ENCODE measurements around the gene CRYBA2.

Gene CRYBA2

DNA sequence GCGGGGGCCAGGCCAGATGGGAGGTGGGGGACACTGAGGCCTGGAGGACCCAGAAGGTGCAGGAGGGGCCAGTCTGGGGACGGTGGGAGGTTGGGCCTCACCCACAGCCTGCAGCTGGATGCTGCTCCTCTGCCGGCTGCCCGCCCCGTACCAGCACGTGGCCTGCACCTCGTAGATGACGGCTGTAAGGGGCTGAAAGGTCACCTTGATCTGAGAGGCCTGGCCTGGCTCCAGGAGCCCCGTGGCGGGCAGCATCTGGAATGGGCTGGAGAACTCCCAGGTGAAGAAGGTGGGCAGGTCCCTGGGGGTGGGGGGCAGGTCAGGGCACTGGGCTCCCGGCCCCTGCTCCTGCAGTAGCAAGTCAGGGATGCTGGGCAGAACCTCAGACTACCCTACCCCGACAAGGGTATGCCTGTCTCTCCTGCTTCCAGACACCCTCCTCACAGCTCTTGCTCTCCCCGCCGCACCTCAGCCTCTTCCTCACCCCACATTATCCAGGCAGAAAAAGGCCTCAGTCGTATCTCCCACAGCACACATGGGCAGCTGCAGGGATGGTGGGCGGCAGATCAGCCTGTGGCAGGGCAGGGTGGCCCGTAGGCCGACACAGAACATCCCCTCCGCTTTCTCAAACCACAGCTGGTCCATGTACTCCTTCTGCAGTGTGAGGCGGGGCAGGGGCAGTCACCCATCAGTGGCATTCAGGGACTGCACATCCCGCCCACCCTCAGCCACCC lies 38.0 kb upstream of the CRYBA2 start:
- 89 to 90% methylated on average over 21 of the region's 21 CpGs for WGBS, 2 experiments
- Histone ChIP-seq H3K36me3 (ENCODE audit: control insufficient read depth, insufficient read depth, low read length) (no peaks in the 10 kb centered on the region), H3K9me3 (ENCODE audit: control insufficient read depth, low read length) (no peaks in the 10 kb centered on the region), H3K27ac (ENCODE audit: insufficient read depth, low read depth, low read length, poor library complexity, severe bottlenecking) (no peak overlapping the region), H3K27me3 (ENCODE audit: control insufficient read depth, insufficient read depth, low read length, poor library complexity, severe bottlenecking) (peaks cover 27% of the 10 kb centered on the region), H3K4me1 (ENCODE audit: control insufficient read depth, insufficient read depth, low read length) (no peaks in the 10 kb centered on the region), H3K4me3 (ENCODE audit: insufficient read depth, low read depth, low read length) (no peak overlapping the region)

DNA sequence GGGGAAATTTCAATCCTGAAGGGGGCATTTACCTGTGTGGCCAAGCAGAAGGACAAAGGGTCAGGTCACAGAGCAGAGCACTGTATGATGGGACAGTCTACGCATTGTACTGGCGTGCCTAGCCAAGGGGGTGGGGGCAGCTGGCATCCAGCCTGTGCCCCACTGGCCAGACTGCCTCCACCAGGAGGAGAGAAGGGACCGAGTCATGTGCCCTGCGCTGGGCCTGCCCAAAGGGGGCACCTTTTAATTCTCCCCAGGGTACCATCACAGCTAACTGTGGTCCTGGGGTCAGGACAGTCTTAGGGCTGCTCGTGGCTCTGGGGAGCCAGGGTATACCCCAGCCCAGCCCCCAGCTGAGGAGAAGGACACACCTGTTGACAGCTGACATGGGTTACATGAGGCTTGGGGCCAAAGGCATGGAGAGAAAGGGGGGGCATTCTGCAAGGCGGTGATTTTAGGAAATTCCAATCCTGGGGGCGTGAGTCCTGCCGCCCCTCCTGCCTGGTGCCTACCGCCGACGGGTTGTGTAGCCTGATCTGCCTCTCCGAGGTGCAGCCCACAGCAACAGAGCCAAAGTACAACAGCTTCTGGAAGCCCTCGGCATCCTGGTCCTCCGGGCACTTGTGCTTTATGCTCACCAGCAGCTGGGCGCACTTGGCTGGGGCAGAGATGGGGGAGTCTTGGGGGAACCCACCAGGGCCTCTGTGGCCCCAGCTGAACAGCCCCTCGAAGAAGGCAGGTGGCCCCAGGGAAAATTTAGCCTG lies 37.1 kb upstream of the CRYBA2 start:
- Histone ChIP-seq H3K27me3 (ENCODE audit: control insufficient read depth, insufficient read depth, low read length, poor library complexity, severe bottlenecking) (peaks cover 19% of the 10 kb centered on the region), H3K4me1 (ENCODE audit: control insufficient read depth, insufficient read depth, low read length) (no peaks in the 10 kb centered on the region), H3K36me3 (ENCODE audit: control insufficient read depth, insufficient read depth, low read length) (no peaks in the 10 kb centered on the region), H3K4me3 (ENCODE audit: insufficient read depth, low read depth, low read length) (no peak overlapping the region), H3K9me3 (ENCODE audit: control insufficient read depth, low read length) (no peaks in the 10 kb centered on the region), H3K27ac (ENCODE audit: insufficient read depth, low read depth, low read length, poor library complexity, severe bottlenecking) (no peak overlapping the region)
- 88 to 92% methylated on average over 16 of the region's 16 CpGs for WGBS, 2 experiments

DNA sequence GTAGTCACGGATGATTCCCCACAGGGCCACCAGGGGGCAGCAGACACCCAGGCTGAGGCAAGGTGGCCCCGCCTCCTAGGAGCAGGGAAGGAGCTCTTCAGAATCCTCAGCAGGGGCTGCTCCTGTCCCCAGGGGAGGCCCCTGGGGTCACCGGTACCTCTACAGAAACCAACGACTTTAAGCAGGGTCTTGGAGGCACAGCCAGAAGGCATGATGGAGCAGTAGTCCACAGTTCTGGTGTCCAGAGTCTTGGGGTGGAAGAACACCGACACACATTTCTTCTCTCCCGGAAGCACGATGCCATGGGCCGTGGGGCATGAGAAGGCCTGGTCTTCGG lies 36.6 kb upstream of the CRYBA2 start:
- WGBS, 2 experiments = 53% methylated on average over 9 of the region's 9 CpGs
- H3K27me3 ChIP-seq (ENCODE audit: control insufficient read depth, insufficient read depth, low read length, poor library complexity, severe bottlenecking) = peaks cover 16% of the 10 kb centered on the region

DNA sequence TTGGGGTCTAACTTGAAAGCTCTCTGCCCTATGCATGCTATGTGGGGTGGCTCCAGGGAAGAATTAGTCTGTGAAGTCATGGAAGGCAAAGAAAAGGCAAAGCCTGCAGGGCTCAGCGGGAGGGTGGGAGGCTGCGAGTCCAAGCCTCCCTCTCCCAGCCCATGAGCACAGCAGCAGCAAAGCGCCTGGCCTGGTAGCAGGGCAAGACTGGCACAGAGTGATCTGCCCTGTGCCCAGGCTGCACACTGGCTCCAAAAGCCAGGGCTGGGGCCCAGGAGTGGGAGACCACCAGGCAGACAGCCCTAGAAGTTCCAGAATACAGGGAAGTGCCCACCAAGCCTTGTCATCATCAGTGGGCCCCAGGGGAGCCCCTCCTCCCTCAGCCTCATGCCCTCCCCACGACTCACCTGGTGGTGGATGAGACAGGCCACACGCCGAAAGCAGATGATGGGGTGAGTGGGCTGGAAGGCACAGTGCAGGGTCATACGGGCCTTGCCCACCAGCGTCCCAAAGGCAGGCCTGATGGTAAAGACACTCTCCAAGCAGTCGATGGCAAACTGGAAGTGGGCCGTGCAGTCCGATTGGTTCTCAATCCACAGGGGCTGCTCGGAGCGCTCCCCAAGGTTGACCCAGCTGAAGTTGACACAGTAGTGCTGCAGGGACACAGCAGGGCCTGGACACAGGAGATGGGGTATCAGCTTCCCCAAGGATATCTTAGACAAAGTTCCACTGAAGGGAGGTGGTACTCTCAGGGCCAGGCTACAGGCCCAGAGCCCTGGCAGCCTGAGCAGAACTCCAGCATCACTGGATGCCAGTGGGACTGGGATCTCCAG lies 36.0 kb upstream of the CRYBA2 start:
- H3K36me3 ChIP-seq (ENCODE audit: control insufficient read depth, insufficient read depth, low read length) = no peaks in the 10 kb centered on the region
- H3K27ac ChIP-seq (ENCODE audit: insufficient read depth, low read depth, low read length, poor library complexity, severe bottlenecking) = no peak overlapping the region
- WGBS, 2 experiments = 76 to 77% methylated on average over 13 of the region's 13 CpGs
- H3K4me3 ChIP-seq (ENCODE audit: insufficient read depth, low read depth, low read length) = no peak overlapping the region
- no peaks in the 10 kb centered on the region for H3K9me3 ChIP-seq (ENCODE audit: control insufficient read depth, low read length)
- H3K27me3 ChIP-seq (ENCODE audit: control insufficient read depth, insufficient read depth, low read length, poor library complexity, severe bottlenecking) = peaks cover 10% of the 10 kb centered on the region
- H3K4me1 ChIP-seq (ENCODE audit: control insufficient read depth, insufficient read depth, low read length) = no peaks in the 10 kb centered on the region

More for the DNA sequence above, 36.6 kb upstream of the CRYBA2 start:
- no peaks in the 10 kb centered on the region for H3K9me3 ChIP-seq (ENCODE audit: control insufficient read depth, low read length)
- no peaks in the 10 kb centered on the region for H3K4me1 ChIP-seq (ENCODE audit: control insufficient read depth, insufficient read depth, low read length)
- H3K4me3 ChIP-seq (ENCODE audit: insufficient read depth, low read depth, low read length) = no peak overlapping the region
- no peak overlapping the region for H3K27ac ChIP-seq (ENCODE audit: insufficient read depth, low read depth, low read length, poor library complexity, severe bottlenecking)
- no peaks in the 10 kb centered on the region for H3K36me3 ChIP-seq (ENCODE audit: control insufficient read depth, insufficient read depth, low read length)

DNA sequence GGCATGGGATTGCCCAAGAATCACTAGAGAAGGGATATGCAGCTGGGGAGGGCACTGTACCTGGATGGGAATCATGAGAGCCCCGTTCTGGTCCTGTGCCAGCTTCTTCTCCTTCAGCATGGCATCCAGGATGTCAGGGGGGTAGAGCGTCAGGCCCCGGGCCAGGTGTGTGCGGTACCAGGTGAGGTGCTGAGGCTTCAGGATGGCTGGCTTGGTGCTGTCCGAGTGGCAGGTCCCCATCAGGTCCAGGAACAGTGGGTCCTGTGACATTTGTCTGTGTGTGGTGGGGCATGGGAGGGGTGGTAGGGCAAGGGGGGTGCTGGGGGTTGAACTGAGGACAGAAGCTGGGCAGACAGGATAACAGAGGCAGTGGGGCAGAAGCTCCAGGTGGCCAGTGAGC lies 34.9 kb upstream of the CRYBA2 start:
- WGBS, 2 experiments = 81 to 82% methylated on average over 5 of the region's 5 CpGs
- Histone ChIP-seq H3K27ac (ENCODE audit: insufficient read depth, low read depth, low read length, poor library complexity, severe bottlenecking) (no peak overlapping the region), H3K9me3 (ENCODE audit: control insufficient read depth, low read length) (no peaks in the 10 kb centered on the region), H3K27me3 (ENCODE audit: control insufficient read depth, insufficient read depth, low read length, poor library complexity, severe bottlenecking) (no peaks in the 10 kb centered on the region), H3K4me1 (ENCODE audit: control insufficient read depth, insufficient read depth, low read length) (peaks cover 7% of the 10 kb centered on the region), H3K4me3 (ENCODE audit: insufficient read depth, low read depth, low read length) (no peak overlapping the region), H3K36me3 (ENCODE audit: control insufficient read depth, insufficient read depth, low read length) (no peaks in the 10 kb centered on the region)

DNA sequence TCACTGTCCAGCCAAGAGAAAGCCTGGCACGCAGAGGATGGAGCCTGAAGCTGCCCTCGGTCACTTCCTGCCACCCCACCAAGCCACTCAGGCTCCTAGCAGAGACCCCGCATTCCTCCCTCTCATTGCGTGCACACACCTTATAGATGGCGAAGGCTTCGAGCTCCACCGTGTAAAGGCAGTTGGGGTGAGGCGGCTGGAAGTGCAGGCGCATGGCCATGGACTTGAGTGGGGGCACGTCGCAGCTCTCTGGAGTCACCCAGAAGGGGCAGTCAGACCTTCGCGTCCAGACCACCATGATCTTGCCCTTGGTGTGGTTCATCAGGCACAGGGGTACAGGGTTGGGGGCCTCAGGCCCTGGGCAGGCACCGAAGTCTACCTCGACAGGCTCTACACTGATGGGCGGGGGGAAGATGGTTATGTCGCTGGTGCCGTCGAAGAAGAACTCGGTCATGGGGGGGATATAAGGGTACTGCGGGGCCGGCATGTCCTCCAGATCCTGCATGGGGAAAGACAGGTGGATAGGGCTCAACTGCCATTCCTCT lies 34.4 kb upstream of the CRYBA2 start:
- peaks cover 8% of the 10 kb centered on the region for H3K4me1 ChIP-seq (ENCODE audit: control insufficient read depth, insufficient read depth, low read length)
- H3K27ac ChIP-seq (ENCODE audit: insufficient read depth, low read depth, low read length, poor library complexity, severe bottlenecking) = no peak overlapping the region
- H3K27me3 ChIP-seq (ENCODE audit: control insufficient read depth, insufficient read depth, low read length, poor library complexity, severe bottlenecking) = no peaks in the 10 kb centered on the region
- no peaks in the 10 kb centered on the region for H3K36me3 ChIP-seq (ENCODE audit: control insufficient read depth, insufficient read depth, low read length)
- 91 to 92% methylated on average over 22 of the region's 22 CpGs for WGBS, 2 experiments
- no peak overlapping the region for H3K4me3 ChIP-seq (ENCODE audit: insufficient read depth, low read depth, low read length)
- H3K9me3 ChIP-seq (ENCODE audit: control insufficient read depth, low read length) = no peaks in the 10 kb centered on the region

DNA sequence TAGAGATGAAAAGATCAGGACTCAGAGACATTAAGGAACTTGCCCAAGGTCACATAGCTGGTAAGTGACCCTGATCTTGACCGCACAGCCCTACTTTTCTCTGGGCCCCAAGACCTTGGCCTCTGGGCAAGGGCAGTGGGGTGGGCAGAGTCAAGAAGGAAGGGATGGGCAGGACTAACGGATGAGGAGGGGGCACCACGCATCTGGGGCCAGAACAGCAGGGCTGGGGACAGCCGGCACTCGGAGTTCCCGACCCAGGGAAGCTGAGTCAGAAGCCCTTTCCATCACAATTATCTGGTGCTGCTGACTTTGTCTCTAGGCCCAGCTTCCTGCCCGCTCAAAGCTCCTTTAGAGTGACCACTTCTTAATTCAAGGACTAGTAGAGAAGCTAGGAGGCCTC lies 33.7 kb upstream of the CRYBA2 start:
- Histone ChIP-seq H3K27me3 (ENCODE audit: control insufficient read depth, insufficient read depth, low read length, poor library complexity, severe bottlenecking) (no peaks in the 10 kb centered on the region), H3K4me3 (ENCODE audit: insufficient read depth, low read depth, low read length) (no peak overlapping the region), H3K9me3 (ENCODE audit: control insufficient read depth, low read length) (no peaks in the 10 kb centered on the region), H3K27ac (ENCODE audit: insufficient read depth, low read depth, low read length, poor library complexity, severe bottlenecking) (no peak overlapping the region), H3K36me3 (ENCODE audit: control insufficient read depth, insufficient read depth, low read length) (no peaks in the 10 kb centered on the region), H3K4me1 (ENCODE audit: control insufficient read depth, insufficient read depth, low read length) (peaks cover 8% of the 10 kb centered on the region)
- 78 to 81% methylated on average over 7 of the region's 7 CpGs for WGBS, 2 experiments

DNA sequence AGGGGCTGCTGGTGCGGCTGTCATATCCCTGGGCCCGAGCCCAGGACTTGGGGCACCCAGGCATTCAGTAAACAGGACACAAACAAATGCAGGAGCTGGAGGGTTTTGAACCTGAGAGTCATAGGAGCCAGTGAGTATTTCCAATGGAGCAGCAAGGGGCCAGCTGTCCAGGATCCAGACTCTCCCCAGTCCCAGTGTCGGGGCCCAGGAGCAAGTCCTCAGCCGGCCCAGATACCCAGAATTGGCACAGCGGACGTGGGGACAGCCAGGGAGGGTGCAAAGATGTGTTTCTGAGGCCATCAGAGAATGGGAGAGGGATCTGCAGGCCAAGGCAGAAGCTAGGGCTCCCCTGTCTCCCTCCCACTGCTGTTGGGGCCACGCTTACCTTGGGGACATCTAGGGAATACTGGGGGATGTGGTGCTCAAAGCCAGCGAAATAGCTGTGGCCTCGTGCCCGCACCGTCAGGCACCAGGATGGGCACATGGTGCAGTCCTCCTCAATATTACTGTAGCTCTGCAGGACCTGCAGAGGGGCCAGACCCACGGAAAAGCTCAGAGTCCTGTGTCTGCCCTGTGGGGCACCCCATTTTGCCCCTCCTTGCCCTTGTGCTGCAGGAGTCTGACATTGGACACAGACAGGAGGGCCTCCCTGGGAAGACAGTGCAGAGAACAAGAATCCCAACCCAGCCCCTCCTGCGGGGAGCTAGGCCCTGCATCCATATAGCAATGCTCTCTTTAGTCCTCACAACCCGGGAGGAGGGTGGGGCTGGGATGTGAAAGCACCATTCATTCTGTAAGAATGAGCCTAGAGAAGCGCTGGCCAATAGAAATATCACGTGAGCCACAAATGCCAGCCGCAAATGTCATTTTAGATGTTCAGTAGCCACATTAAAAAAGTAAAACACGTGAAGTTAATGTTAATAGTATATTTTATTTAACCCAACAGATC lies 32.7 kb upstream of the CRYBA2 start:
- 85 to 90% methylated on average over 17 of the region's 18 CpGs for WGBS, 2 experiments
- no peak overlapping the region for H3K27ac ChIP-seq (ENCODE audit: insufficient read depth, low read depth, low read length, poor library complexity, severe bottlenecking)
- H3K4me1 ChIP-seq (ENCODE audit: control insufficient read depth, insufficient read depth, low read length) = peaks cover 8% of the 10 kb centered on the region
- H3K4me3 ChIP-seq (ENCODE audit: insufficient read depth, low read depth, low read length) = no peak overlapping the region
- no peaks in the 10 kb centered on the region for H3K27me3 ChIP-seq (ENCODE audit: control insufficient read depth, insufficient read depth, low read length, poor library complexity, severe bottlenecking)
- no peaks in the 10 kb centered on the region for H3K36me3 ChIP-seq (ENCODE audit: control insufficient read depth, insufficient read depth, low read length)
- no peaks in the 10 kb centered on the region for H3K9me3 ChIP-seq (ENCODE audit: control insufficient read depth, low read length)

DNA sequence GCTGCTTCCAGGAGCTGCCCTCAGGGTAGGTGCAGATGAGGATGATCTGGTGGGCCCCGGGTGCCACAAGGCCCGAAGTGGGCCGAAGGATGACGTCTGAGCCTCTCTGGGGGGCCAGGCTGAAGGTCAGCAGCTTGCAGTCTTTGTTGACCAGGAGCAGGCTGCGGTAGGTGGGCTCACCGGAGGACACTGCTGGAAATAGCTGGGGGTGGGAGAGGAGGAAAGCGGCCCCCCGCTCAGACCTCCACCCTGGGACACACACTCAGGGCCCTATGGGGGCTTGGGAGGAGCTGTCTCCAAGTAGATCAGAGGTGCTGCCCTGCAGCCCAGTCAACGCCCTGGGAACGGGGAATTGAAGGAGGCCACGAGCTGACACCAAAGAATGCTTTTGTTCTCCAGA lies 30.8 kb upstream of the CRYBA2 start:
- H3K9me3 ChIP-seq (ENCODE audit: control insufficient read depth, low read length) = no peaks in the 10 kb centered on the region
- H3K27me3 ChIP-seq (ENCODE audit: control insufficient read depth, insufficient read depth, low read length, poor library complexity, severe bottlenecking) = no peaks in the 10 kb centered on the region
- no peak overlapping the region for H3K4me3 ChIP-seq (ENCODE audit: insufficient read depth, low read depth, low read length)
- WGBS, 2 experiments = 62 to 68% methylated on average over 11 of the region's 11 CpGs
- H3K27ac ChIP-seq (ENCODE audit: insufficient read depth, low read depth, low read length, poor library complexity, severe bottlenecking) = no peak overlapping the region
- peaks cover 8% of the 10 kb centered on the region for H3K4me1 ChIP-seq (ENCODE audit: control insufficient read depth, insufficient read depth, low read length)
- H3K36me3 ChIP-seq (ENCODE audit: control insufficient read depth, insufficient read depth, low read length) = no peaks in the 10 kb centered on the region

Measured in ectodermal cell (in vitro differentiated cells).